ENCODE measurements around the gene SEC24C.

DNA sequence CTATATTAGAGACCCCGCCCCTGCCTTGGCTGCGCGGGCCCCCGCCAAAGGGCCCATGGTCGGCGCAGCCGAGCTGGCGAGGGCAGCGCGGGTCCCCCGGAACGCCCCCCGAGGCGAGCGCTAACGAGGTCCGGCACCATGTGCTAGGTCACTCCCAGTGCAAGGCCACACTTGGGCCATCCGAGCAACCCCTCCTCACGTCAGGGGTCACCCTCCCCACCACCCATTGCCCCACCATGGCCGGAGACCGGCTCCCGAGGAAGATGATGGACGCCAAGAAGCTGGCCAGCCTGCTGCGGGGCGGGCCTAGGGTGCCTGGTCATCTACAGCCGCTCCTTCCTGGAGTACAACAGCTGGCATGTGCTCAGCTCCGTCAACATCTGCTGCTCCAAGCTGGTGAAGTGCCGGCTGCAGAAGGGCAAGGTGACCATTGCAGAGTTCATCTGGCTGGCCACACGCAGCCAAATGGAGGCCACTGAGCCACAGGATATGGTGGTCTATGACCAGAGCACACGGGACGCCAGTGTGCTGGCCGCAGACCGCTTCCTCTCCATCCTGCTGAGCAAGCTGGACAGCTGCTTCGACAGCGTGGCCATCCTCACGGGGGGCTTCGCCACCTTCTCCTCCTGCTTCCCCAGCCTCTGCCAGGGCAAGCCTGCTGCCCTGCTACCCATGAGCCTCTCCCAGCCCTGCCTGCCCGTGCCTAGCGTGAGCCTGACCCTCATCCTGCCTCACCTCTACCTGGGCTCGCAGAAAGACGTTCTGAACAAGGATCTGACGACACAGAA, 12.4 kb upstream of the SEC24C start:
- TF ChIP-seq, protein P1, sequence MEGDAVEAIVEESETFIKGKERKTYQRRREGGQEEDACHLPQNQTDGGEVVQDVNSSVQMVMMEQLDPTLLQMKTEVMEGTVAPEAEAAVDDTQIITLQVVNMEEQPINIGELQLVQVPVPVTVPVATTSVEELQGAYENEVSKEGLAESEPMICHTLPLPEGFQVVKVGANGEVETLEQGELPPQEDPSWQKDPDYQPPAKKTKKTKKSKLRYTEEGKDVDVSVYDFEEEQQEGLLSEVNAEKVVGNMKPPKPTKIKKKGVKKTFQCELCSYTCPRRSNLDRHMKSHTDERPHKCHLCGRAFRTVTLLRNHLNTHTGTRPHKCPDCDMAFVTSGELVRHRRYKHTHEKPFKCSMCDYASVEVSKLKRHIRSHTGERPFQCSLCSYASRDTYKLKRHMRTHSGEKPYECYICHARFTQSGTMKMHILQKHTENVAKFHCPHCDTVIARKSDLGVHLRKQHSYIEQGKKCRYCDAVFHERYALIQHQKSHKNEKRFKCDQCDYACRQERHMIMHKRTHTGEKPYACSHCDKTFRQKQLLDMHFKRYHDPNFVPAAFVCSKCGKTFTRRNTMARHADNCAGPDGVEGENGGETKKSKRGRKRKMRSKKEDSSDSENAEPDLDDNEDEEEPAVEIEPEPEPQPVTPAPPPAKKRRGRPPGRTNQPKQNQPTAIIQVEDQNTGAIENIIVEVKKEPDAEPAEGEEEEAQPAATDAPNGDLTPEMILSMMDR (IDR thresholded peaks at IDR 0.05; ENCODE audit: insufficient read depth, low read length): no peak
- TF ChIP-seq REST (IDR thresholded peaks at IDR 0.05; ENCODE audit: insufficient replicate concordance, low read depth) (no peak), GABPA (IDR thresholded peaks at IDR 0.05; ENCODE audit: low read depth) (no peak), SPI1 (IDR thresholded peaks at IDR 0.05; ENCODE audit: borderline replicate concordance, low read depth) (no peak)

Measured in HL-60 (cell line).